Keratinocyte (primary cell): ENCODE data around the gene ZNF777. TPM values are rescaled to one million over a fixed set of nuclear protein-coding genes. Genes with fewer than 3 reads are reported as not detected.
"Not testable (repeated sequence)": the region's sequence is repeated elsewhere in the genome, so short reads cannot be mapped to it uniquely, and the experiment has no call there.

ENCODE experiments used
- DNase-seq: peaks from one replicate; pipeline ENCODE4 v3.0.0-alpha.2; 2011; ENCODE audit warnings: low read depth, missing footprints, low spot score
- FAIRE-seq: peaks from 2 replicates; lab custom pipeline; 2011; peaks lifted over from hg19 to GRCh38; lab: Jason Lieb, UNC
- H2AFZ ChIP-seq: 2 replicates; pipeline ENCODE4 v1.6.0; 2012; ENCODE audit warnings: low read length, control low read depth, inconsistent platforms; ENCODE audit not compliant: control insufficient read depth
- H3K27ac ChIP-seq: 2 replicates; pipeline ENCODE4 v1.5.1; 2011; ENCODE audit warnings: low read length; ENCODE audit not compliant: control insufficient read depth, insufficient read depth
- H3K27me3 ChIP-seq: 3 replicates; pipeline ENCODE4 v1.6.0; 2011; ENCODE audit warnings: low read length; ENCODE audit not compliant: control insufficient read depth, insufficient read depth; ENCODE audit errors: extremely low read depth
- H3K36me3 ChIP-seq, 2 experiments: 2 replicates in 1 of 2; 3 replicates in 1 of 2; pipeline ENCODE4 v1.5.1; 2011; ENCODE audit warnings: low read length in 2 of 2, mild to moderate bottlenecking in 1 of 2; ENCODE audit not compliant: control insufficient read depth in 2 of 2, insufficient read depth in 2 of 2; ENCODE audit errors: extremely low read depth in 1 of 2
- H3K4me1 ChIP-seq: 3 replicates; pipeline ENCODE4 v1.5.1; 2011; ENCODE audit warnings: low read length; ENCODE audit not compliant: control insufficient read depth, insufficient read depth; ENCODE audit errors: extremely low read depth
- H3K4me2 ChIP-seq: 3 replicates; pipeline ENCODE4 v1.6.0; 2011; ENCODE audit warnings: low read depth, low read length; ENCODE audit not compliant: control insufficient read depth, insufficient read depth; ENCODE audit errors: extremely low read depth
- H3K4me3 ChIP-seq, 3 experiments: fragments of 200-600 bp in 1 of 3; sonication (generic) in 1 of 3; 2 replicates in 2 of 3; 3 replicates in 1 of 3; pipeline ENCODE4 v1.5.1; 2011 to 2016; ENCODE audit warnings: low read length in 3 of 3, mild to moderate bottlenecking in 3 of 3, control low read depth in 2 of 3, inconsistent platforms in 1 of 3, low read depth in 1 of 3, mixed read lengths in 1 of 3, mixed run types in 1 of 3, moderate library complexity in 1 of 3; ENCODE audit not compliant: control insufficient read depth in 2 of 3, insufficient read depth in 2 of 3; ENCODE audit errors: extremely low read depth in 1 of 3
- H3K79me2 ChIP-seq: 2 replicates; pipeline ENCODE4 v1.6.0; 2012; ENCODE audit warnings: low read length; ENCODE audit not compliant: control insufficient read depth, insufficient read depth
- H3K9ac ChIP-seq: 3 replicates; pipeline ENCODE4 v1.6.0; 2011; ENCODE audit warnings: low read length; ENCODE audit not compliant: control insufficient read depth, insufficient read depth; ENCODE audit errors: extremely low read depth
- H3K9me1 ChIP-seq: 3 replicates; pipeline ENCODE4 v1.6.0; 2011; ENCODE audit warnings: low read length; ENCODE audit not compliant: control insufficient read depth, insufficient read depth; ENCODE audit errors: extremely low read depth
- H3K9me3 ChIP-seq: 2 replicates; pipeline ENCODE4 v1.5.1; 2012; ENCODE audit warnings: low read depth, low read length; ENCODE audit not compliant: control insufficient read depth
- H4K20me1 ChIP-seq: 3 replicates; pipeline ENCODE4 v1.6.0; 2011; ENCODE audit warnings: low read length; ENCODE audit not compliant: control insufficient read depth, insufficient read depth; ENCODE audit errors: extremely low read depth
- CTCF ChIP-seq, 3 experiments: IDR thresholded peaks in 1 of 3; conservative IDR thresholded peaks in 1 of 3; optimal IDR thresholded peaks in 1 of 3; 2 replicates in 2 of 3; 3 replicates in 1 of 3; pipeline versions ENCODE3 to v1.5.1; 2011; ENCODE audit warnings: low read length in 3 of 3, mild to moderate bottlenecking in 3 of 3, moderate library complexity in 2 of 3, control low read depth in 1 of 3, inconsistent platforms in 1 of 3; ENCODE audit not compliant: insufficient read depth in 2 of 3; ENCODE audit errors: extremely low read depth in 1 of 3
- EZH2 ChIP-seq: IDR thresholded peaks from one replicate; pipeline ENCODE4 v1.6.1; 2012; ENCODE audit warnings: inconsistent platforms, mild to moderate bottlenecking, low read length, moderate library complexity
- dilution Hi-C: fragments of 300-500 bp; cut with MboI; formaldehyde crosslinking; loops from one replicate; pipeline ENCODE4 v1.7.0; 2020; ENCODE audit warnings: low sequenced_read_pairs; ENCODE audit not compliant: extremely low pct_ligation_motif_present
- polyA plus RNA-seq, 5 experiments: library from polyadenylated mRNA; depleted of rRNA in 3 of 5; stranded (reverse) in 3 of 5; stranded (forward) in 1 of 5; unstranded in 1 of 5; fragments of >200 nt; gene quantifications; 1 replicate in 1 of 5; 2 replicates in 3 of 5; 3 replicates in 1 of 5; pipeline versions ENCODE4 v1.2.1 to v1.2.3, GENCODE V29; 2011 to 2012; ENCODE audit warnings: missing spikeins in 2 of 5, low read depth in 1 of 5, low replicate concordance in 1 of 5

Gene ZNF777
- polyA plus RNA-seq, 1 donor (not counting 4 experiments of a cell fraction or from before 2014, with no cell fraction given): 4.8 TPM

- Histone ChIP-seq H3K9me1 (peaks cover 3% of the 10 kb centered on the region), H3K9ac (no peak overlapping the region), H2AFZ (no peak overlapping the region), H3K27ac (no peak overlapping the region), H3K9me3 (no peaks in the 10 kb centered on the region), H3K4me1 (no peaks in the 10 kb centered on the region), H3K36me3 (peaks cover 30 to 43% of the 10 kb centered on the region in 2 experiments), H3K4me2 (no peak overlapping the region), H3K4me3 (no peak overlapping the region), H3K27me3 (no peaks in the 10 kb centered on the region), H3K79me2 (peaks cover 4% of the 10 kb centered on the region), H4K20me1 (no peaks in the 10 kb centered on the region)
- TF ChIP-seq CTCF (optimal IDR thresholded peaks at IDR 0.05 in 1 of 3, IDR thresholded peaks at IDR 0.05 in 1 of 3, conservative IDR thresholded peaks at IDR 0.05 in 1 of 3; ENCODE audit: extremely low read depth in 1 of 3, insufficient read depth in 2 of 3, low read length in 3 of 3): no peak
- TF ChIP-seq EZH2: no peak
- DNase-seq (no peak), FAIRE-seq (no peak)
- dilution Hi-C loops: no loop called here
Measured at GRCh38 chr7:149449897-149450296, 11.0 kb downstream of the ZNF777 start.

- dilution Hi-C loops: no loop called here
- peaks cover 4% of the 10 kb centered on the region for H3K79me2 ChIP-seq
- no peak for FAIRE-seq
Measured at GRCh38 chr7:149448961-149449360, 11.9 kb downstream of the ZNF777 start.

GRCh38 chr7:149446026-149446425 is 14.8 kb downstream of the ZNF777 start:
- H3K27me3 ChIP-seq, dilution Hi-C loops, DNase-seq, H3K9me1 ChIP-seq, H3K27ac ChIP-seq, H3K9me3 ChIP-seq, H3K79me2 ChIP-seq, H3K9ac ChIP-seq, FAIRE-seq, H3K4me2 ChIP-seq, H3K4me1 ChIP-seq, H2AFZ ChIP-seq, H3K4me3 ChIP-seq, H4K20me1 ChIP-seq: not testable (repeated sequence)
- peaks cover 11 to 35% of the 10 kb centered on the region in 2 experiments for H3K36me3 ChIP-seq

More at GRCh38 chr7:149448961-149449360, 11.9 kb downstream of the ZNF777 start:
- Histone ChIP-seq H2AFZ (no peak overlapping the region), H3K9me3 (no peaks in the 10 kb centered on the region), H4K20me1 (no peaks in the 10 kb centered on the region), H3K27me3 (no peaks in the 10 kb centered on the region), H3K4me2 (no peak overlapping the region), H3K9me1 (peaks cover 3% of the 10 kb centered on the region), H3K4me3 (no peak overlapping the region), H3K9ac (no peak overlapping the region), H3K4me1 (no peaks in the 10 kb centered on the region), H3K36me3 (peaks cover 22 to 43% of the 10 kb centered on the region in 2 experiments), H3K27ac (no peak overlapping the region)
- no peak for DNase-seq
- no peak for TF ChIP-seq CTCF (optimal IDR thresholded peaks at IDR 0.05 in 1 of 3, IDR thresholded peaks at IDR 0.05 in 1 of 3, conservative IDR thresholded peaks at IDR 0.05 in 1 of 3; ENCODE audit: extremely low read depth in 1 of 3, insufficient read depth in 2 of 3, low read length in 3 of 3)
- no peak for TF ChIP-seq EZH2
